Vagina (tissue), 2 donors: ENCODE data around the gene CPN1.

ENCODE experiments used
- CTCF ChIP-seq, 3 experiments: fragments of 450-650 bp in 2 of 3; fragments of 200-600 bp in 1 of 3; sonication (generic) in 1 of 3; IDR thresholded peaks; one replicate each; pipeline ENCODE4 v1.5.1; 2017 to 2019; ENCODE audit warnings: antibody characterized with exemption in 3 of 3, mild to moderate bottlenecking in 2 of 3, moderate library complexity in 2 of 3
- POLR2A ChIP-seq, 2 donors: fragments of 450-650 bp; IDR thresholded peaks; one replicate each; pipeline ENCODE4 v1.6.1; 2017; ENCODE audit warnings: antibody characterized with exemption in 2 of 2, mild to moderate bottlenecking in 2 of 2, moderate library complexity in 2 of 2
- POLR2AphosphoS5 ChIP-seq, 2 donors: sonication (generic); formaldehyde crosslinking; IDR thresholded peaks; one replicate each; pipeline ENCODE4 v1.9.0; 2017; ENCODE audit warnings: antibody characterized with exemption in 2 of 2, mild to moderate bottlenecking in 2 of 2, low read depth in 1 of 2; ENCODE audit not compliant: insufficient read depth in 1 of 2

- TF ChIP-seq POLR2A (IDR thresholded peaks at IDR 0.05), result no peak
- TF ChIP-seq CTCF (IDR thresholded peaks at IDR 0.05), result no peak
- TF ChIP-seq POLR2AphosphoS5 (IDR thresholded peaks at IDR 0.05; ENCODE audit: insufficient read depth in 1 of 2, low read depth in 1 of 2), result no peak
These were observed 86.0 kb downstream of the CPN1 start for GRCh38 chr10:99995713-99996112.
